ENCODE data around the gene CCNC.

Gene CCNC

GRCh38 chr6:99548706-99549105, 19.8 kb downstream of the CCNC start:
- no peak for DNase-seq (ENCODE audit: low read depth)

GRCh38 chr6:99547526-99547925, 20.9 kb downstream of the CCNC start:
- no peak for DNase-seq (ENCODE audit: low read depth)

- DNase-seq (ENCODE audit: low read depth): no peak
Observed at GRCh38 chr6:99545442-99545841, 23.0 kb downstream of the CCNC start.

- DNase-seq (ENCODE audit: low read depth): no peak
Observed at GRCh38 chr6:99543968-99544367, 24.5 kb downstream of the CCNC start.

GRCh38 chr6:99530627-99531026, 37.8 kb downstream of the CCNC start:
- DNase-seq (ENCODE audit: low read depth): no peak

GRCh38 chr6:99522531-99522930, 45.9 kb downstream of the CCNC start:
- no peak for DNase-seq (ENCODE audit: low read depth)

GRCh38 chr6:99521633-99522151, 46.8 kb downstream of the CCNC start:
- DNase-seq (ENCODE audit: low read depth): no peak

- peak; percentile 66 for DNase-seq (ENCODE audit: low read depth)
Observed at GRCh38 chr6:99520855-99521632, 47.4 kb downstream of the CCNC start.

GRCh38 chr6:99519446-99519845, 49.0 kb downstream of the CCNC start:
- DNase-seq (ENCODE audit: low read depth): no peak

- DNase-seq (ENCODE audit: low read depth): no peak
Observed at GRCh38 chr6:99514089-99514488, 54.4 kb downstream of the CCNC start.

- no peak for DNase-seq (ENCODE audit: low read depth)
Observed at GRCh38 chr6:99512033-99512432, 56.4 kb downstream of the CCNC start.

GRCh38 chr6:99507648-99508047, 60.8 kb downstream of the CCNC start:
- DNase-seq (ENCODE audit: low read depth): no peak

- DNase-seq (ENCODE audit: low read depth): no peak
Observed at GRCh38 chr6:99501762-99502161, 66.7 kb downstream of the CCNC start.

GRCh38 chr6:99498421-99498820, 70.0 kb downstream of the CCNC start:
- no peak for DNase-seq (ENCODE audit: low read depth)

- no peak for DNase-seq (ENCODE audit: low read depth)
Observed at GRCh38 chr6:99495466-99495865, 73.0 kb downstream of the CCNC start.

Data from CMK (cell line).